ENCODE data around the gene FBLN2.

DNA sequence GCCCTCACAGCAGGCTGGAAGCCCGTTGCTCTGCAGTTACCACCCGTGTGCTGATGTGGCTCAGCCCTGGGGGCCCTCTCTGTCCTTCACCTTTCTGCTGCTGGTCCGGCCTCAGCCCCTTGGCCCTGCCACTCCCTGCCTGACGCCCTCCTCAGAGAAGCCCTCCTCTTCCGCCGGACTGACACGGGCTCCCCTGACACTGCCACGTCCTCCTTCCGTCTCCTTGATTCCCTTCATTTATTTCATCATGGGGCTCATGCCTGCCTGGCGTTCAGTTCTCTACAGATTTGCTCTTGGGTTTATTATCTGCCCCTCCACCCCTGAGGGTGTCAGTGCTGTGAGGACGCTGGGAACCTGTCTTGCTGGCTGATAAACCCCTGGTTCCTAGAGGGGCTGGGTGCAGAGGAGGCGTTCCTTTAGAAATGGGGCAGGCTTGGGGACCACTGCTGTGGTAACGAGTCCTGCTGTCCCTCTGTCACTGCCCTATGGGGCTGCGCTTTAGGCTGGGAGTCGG lies 19.6 kb downstream of the FBLN2 start:
- no peak for TF ChIP-seq POLR2A (IDR thresholded peaks at IDR 0.05; ENCODE audit: low read depth, low read length)
- no peak for TF ChIP-seq CTCF (IDR thresholded peaks at IDR 0.05 in 2 of 3, conservative IDR thresholded peaks at IDR 0.05 in 1 of 3; ENCODE audit: control insufficient read depth in 2 of 3, extremely low read depth in 1 of 3, insufficient read depth in 1 of 3, low read depth in 3 of 3, low read length in 3 of 3)
- no peak for TF ChIP-seq NFIC (IDR thresholded peaks at IDR 0.05; ENCODE audit: low read depth, low read length)
- no peak for TF ChIP-seq TAF1 (IDR thresholded peaks at IDR 0.05; ENCODE audit: borderline replicate concordance, low read depth, low read length)

Data from GM12878 (cell line).